C4-2B (cell line): ENCODE results near the gene RNF223.

Source experiments
- CTCF ChIP-seq: fragments of 450-650 bp; conservative IDR thresholded peaks from 2 replicates; pipeline ENCODE4 v1.5.1; 2017; ENCODE audit warnings: mild to moderate bottlenecking
- ZFX ChIP-seq: fragments of 450-650 bp; IDR thresholded peaks from 2 replicates; pipeline ENCODE4 v1.6.1; 2017

GRCh38 chr1:1067860-1068516, 6.1 kb downstream of the RNF223 start:
- TF ChIP-seq CTCF (no peak), ZFX (no peak; the same call in 1 of the 2 replicates)
